DND-41 (cell line): Measurements from ENCODE around the gene RNASE8.

ENCODE experiments used
- EZH2 ChIP-seq: IDR thresholded peaks from 3 replicates; pipeline ENCODE4 v1.6.1; 2012; ENCODE audit warnings: borderline replicate concordance, low read depth, mild to moderate bottlenecking, moderate library complexity, low read length, inconsistent platforms; ENCODE audit not compliant: severe bottlenecking
- TF ChIP-seq, protein P1 (sequence below): IDR thresholded peaks from 2 replicates; pipeline ENCODE4 v1.5.1; 2012; ENCODE audit warnings: borderline replicate concordance, low read length, moderate library complexity, mild to moderate bottlenecking; ENCODE audit not compliant: poor library complexity, severe bottlenecking; ENCODE audit errors: extremely low read depth

DNA sequence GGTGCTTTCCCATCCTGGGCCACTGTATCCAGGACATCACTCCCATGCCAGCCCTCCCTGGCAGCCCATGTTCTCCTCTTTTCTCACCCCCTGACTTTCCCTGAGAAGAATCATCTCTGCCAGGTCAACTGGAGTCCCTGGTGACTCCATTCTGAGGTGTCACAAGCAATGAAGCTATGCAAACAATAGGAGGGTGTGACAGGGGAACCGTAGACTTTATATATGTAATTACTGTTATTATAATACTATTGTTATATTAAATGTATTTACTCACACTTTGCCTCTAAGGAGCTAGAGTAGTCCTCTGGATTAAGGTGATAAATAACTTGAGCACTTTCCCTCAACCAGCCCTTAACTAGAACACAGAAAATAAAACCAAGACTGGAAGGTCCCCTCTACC is 31.6 kb downstream of the RNASE8 start:
- TF ChIP-seq, protein P1, sequence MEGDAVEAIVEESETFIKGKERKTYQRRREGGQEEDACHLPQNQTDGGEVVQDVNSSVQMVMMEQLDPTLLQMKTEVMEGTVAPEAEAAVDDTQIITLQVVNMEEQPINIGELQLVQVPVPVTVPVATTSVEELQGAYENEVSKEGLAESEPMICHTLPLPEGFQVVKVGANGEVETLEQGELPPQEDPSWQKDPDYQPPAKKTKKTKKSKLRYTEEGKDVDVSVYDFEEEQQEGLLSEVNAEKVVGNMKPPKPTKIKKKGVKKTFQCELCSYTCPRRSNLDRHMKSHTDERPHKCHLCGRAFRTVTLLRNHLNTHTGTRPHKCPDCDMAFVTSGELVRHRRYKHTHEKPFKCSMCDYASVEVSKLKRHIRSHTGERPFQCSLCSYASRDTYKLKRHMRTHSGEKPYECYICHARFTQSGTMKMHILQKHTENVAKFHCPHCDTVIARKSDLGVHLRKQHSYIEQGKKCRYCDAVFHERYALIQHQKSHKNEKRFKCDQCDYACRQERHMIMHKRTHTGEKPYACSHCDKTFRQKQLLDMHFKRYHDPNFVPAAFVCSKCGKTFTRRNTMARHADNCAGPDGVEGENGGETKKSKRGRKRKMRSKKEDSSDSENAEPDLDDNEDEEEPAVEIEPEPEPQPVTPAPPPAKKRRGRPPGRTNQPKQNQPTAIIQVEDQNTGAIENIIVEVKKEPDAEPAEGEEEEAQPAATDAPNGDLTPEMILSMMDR = no peak
- TF ChIP-seq EZH2 = no peak
